HG03439 (cell line): ENCODE measurements around the gene EFCAB12.

Experiments
- ATAC-seq: cut with Tn5 transposase; IDR thresholded peaks from one replicate; pipeline ENCODE4 v1.9.1; 2021; ENCODE audit warnings: mild to moderate bottlenecking, moderate library complexity; ENCODE audit not compliant: unreplicated experiment

The EFCAB12 gene

GRCh38 chr3:129428376-129429079 lies at the start of gene EFCAB12:
Gene EFCAB12 (minus strand): TSS chr3:129428636. CDS start chr3:129428488, 148 bp downstream.
- peak; percentile 73 for ATAC-seq

GRCh38 chr3:129476586-129476985 lies 48.1 kb upstream of the EFCAB12 start:
- no peak for ATAC-seq

- ATAC-seq, result no peak
Measured at GRCh38 chr3:129475863-129476262, 47.4 kb upstream of the EFCAB12 start.

- ATAC-seq, result no peak
Measured at GRCh38 chr3:129474984-129475804, 46.8 kb upstream of the EFCAB12 start.

GRCh38 chr3:129473769-129474152 lies 45.3 kb upstream of the EFCAB12 start:
- no peak for ATAC-seq

GRCh38 chr3:129473067-129473768 lies 44.8 kb upstream of the EFCAB12 start:
- ATAC-seq, result no peak

GRCh38 chr3:129470861-129471260 lies 42.4 kb upstream of the EFCAB12 start:
- ATAC-seq, result no peak

- no peak for ATAC-seq
Measured at GRCh38 chr3:129469026-129469425, 40.6 kb upstream of the EFCAB12 start.

GRCh38 chr3:129467932-129468331 lies 39.5 kb upstream of the EFCAB12 start:
- ATAC-seq, result no peak

- ATAC-seq, result no peak
Measured at GRCh38 chr3:129463716-129464115, 35.3 kb upstream of the EFCAB12 start.

- ATAC-seq, result no peak
Measured at GRCh38 chr3:129463094-129463493, 34.7 kb upstream of the EFCAB12 start.

GRCh38 chr3:129462361-129462968 lies 34.0 kb upstream of the EFCAB12 start:
- ATAC-seq, result no peak

- no peak for ATAC-seq
Measured at GRCh38 chr3:129461461-129462146, 33.2 kb upstream of the EFCAB12 start.

GRCh38 chr3:129461022-129461421 lies 32.6 kb upstream of the EFCAB12 start:
- no peak for ATAC-seq

- no peak for ATAC-seq
Measured at GRCh38 chr3:129460572-129460971, 32.1 kb upstream of the EFCAB12 start.

- ATAC-seq, result no peak
Measured at GRCh38 chr3:129460155-129460554, 31.7 kb upstream of the EFCAB12 start.

- ATAC-seq, result no peak
Measured at GRCh38 chr3:129453732-129454131, 25.3 kb upstream of the EFCAB12 start.

GRCh38 chr3:129449279-129450115 lies 21.1 kb upstream of the EFCAB12 start:
- ATAC-seq, result no peak

GRCh38 chr3:129448186-129448895 lies 19.9 kb upstream of the EFCAB12 start:
- no peak for ATAC-seq
